Astrocyte of the spinal cord (primary cell): ENCODE results near the gene RERE.

Experiments used
- DNase-seq: peaks from one replicate; pipeline ENCODE4 v3.0.0; 2011; ENCODE audit warnings: low read depth, low spot score
- H3K4me3 ChIP-seq: 2 replicates; pipeline ENCODE4 v1.5.1; 2011; ENCODE audit warnings: low read depth, mild to moderate bottlenecking, low read length, moderate library complexity
- in situ Hi-C: cut with HindIII; loops from 2 replicates; pipeline ENCODE4 v1.10.0; 2017; ENCODE audit warnings: low sequenced_read_pairs
- TF ChIP-seq, protein P1 (sequence below): IDR thresholded peaks from 2 replicates; pipeline ENCODE4 v1.5.1; 2012; ENCODE audit warnings: low read depth, mild to moderate bottlenecking, low read length, inconsistent platforms

RERE gene

DNA sequence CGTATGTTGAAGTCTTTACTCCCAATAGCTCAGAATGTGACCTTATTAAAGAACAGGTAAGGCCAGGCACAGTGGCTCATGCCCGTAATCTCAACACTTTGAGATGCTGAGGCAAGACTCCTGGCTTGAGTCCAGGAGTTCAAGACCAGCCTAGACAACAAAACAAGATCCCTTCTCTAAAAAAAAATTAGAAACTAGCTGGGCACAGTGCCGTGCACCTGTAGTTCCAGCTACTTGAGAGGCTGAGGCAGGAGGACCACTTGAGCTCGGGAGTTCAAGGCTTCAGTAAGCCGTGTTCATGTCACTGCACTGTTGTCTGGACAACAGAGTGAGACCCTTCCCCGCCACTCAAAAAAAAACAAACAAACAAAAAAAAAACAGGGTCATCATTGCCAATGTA lies 171.3 kb downstream of the RERE start:
- in situ Hi-C loops, result no loop called here
- TF ChIP-seq, protein P1, sequence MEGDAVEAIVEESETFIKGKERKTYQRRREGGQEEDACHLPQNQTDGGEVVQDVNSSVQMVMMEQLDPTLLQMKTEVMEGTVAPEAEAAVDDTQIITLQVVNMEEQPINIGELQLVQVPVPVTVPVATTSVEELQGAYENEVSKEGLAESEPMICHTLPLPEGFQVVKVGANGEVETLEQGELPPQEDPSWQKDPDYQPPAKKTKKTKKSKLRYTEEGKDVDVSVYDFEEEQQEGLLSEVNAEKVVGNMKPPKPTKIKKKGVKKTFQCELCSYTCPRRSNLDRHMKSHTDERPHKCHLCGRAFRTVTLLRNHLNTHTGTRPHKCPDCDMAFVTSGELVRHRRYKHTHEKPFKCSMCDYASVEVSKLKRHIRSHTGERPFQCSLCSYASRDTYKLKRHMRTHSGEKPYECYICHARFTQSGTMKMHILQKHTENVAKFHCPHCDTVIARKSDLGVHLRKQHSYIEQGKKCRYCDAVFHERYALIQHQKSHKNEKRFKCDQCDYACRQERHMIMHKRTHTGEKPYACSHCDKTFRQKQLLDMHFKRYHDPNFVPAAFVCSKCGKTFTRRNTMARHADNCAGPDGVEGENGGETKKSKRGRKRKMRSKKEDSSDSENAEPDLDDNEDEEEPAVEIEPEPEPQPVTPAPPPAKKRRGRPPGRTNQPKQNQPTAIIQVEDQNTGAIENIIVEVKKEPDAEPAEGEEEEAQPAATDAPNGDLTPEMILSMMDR, result no peak
- no peak for DNase-seq
- no peak overlapping the region for H3K4me3 ChIP-seq

DNA sequence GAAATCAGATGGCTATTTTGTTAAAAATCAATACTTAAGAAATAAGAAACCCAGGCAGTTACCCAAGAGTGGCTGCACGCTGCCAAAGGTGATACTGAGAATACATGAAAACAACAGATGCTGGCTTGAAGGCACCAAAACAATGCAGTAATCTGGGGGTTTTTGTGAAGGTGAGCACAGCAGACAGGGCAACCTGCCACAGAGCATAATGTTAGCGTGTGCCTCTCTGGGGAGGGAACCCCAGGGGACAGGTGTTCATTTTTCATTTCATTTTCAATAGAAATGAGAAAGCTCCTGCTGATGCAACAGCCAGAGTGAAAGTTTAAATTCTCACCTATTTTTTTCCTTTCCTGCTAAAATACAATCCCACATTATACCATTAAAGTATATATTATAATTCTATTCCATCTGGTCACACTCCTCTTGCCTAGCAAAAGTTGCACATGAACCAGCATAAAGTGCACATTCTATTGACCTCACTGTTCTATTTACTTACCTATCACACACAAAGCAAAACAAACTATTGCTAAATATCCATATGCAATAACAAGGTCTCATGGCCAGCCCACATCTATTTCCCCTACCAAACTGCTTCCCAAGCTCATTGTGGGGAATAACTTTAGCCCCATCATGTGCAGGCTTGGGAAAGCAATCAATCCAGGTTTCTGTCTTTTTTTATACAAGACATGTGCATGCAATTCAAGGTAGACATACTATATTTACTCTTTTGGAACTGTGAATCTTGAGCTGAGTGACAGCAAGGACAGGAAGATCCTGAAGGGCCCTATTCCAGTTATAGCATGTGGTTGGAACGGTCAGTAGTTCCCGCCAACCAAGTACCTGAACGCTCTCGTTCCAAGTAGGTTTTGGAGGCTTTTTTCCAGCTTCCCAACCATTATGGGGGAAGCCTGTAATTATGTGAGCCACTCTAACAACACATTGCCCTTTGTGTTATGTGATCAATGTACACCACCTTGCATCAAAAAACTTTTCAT lies 173.6 kb downstream of the RERE start:
- DNase-seq, result no peak
- TF ChIP-seq, protein P1, result no peak

DNA sequence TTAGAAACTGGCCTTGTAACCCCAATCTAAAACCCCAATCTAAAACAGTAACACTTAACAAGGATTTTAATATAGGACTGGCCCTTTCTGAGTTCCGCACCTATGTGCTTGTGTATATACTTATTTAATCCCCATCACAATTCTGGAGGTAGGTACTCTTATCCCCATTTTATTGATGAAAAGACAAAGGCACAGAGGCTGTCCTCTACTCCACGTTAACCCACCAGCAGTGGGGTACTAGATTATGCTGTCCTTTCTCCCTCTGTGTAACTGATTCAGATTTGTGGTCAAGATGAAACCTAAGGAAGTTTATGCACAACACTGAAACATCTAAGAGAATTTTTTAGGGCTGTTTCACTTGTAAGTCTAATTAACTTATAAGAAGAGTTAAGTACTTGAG lies 175.3 kb downstream of the RERE start:
- no peak for DNase-seq
- TF ChIP-seq, protein P1, result no peak
- in situ Hi-C loops, result no loop called here
- no peak overlapping the region for H3K4me3 ChIP-seq

More for the DNA sequence above, 173.6 kb downstream of the RERE start:
- H3K4me3 ChIP-seq, result no peak overlapping the region
- in situ Hi-C loops, result no loop called here

DNA sequence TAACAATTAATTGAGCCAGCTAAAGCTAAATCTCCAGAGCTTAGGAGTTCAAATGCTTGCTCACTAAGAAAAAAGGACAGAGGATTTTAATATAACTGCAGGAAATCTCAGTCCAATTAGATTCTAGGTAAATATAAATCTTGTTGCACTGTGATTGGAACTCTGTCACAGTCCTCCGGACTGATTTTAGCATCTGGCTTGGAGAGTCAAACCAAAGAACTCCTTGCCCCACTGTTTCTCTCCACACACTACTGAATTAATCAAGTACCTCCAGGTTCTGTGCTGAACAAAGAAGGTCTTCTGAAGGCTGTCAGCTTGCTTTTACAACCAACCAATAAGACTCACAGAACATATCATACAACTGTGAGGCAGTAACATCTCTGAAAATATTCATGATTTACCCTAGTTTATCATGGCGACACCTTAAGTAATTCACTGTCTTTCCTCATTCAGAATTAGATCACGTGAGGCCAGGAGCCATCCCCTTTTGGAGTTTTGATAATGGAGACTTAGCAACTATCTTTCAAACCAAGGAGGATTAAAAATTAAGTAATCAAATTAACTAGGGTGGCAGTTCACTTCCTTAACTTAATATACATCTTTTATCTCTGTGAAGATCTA lies 176.0 kb downstream of the RERE start:
- in situ Hi-C loops, result no loop called here
- H3K4me3 ChIP-seq, result no peak overlapping the region
- DNase-seq, result no peak
- TF ChIP-seq, protein P1, result no peak

- DNase-seq, result no peak
Observed at GRCh38 chr1:8640950-8641349, 176.5 kb downstream of the RERE start.

GRCh38 chr1:8639148-8639547 lies 178.3 kb downstream of the RERE start:
- TF ChIP-seq, protein P1, result no peak
- DNase-seq, result no peak
- in situ Hi-C loops, result no loop called here
- no peak overlapping the region for H3K4me3 ChIP-seq

More at GRCh38 chr1:8640950-8641349, 176.5 kb downstream of the RERE start:
- H3K4me3 ChIP-seq, result no peak overlapping the region
- in situ Hi-C loops, result no loop called here
- TF ChIP-seq, protein P1, result no peak
